B cell (primary cell): Measurements from ENCODE around the gene KAZN. TPM values are rescaled to one million over a fixed set of nuclear protein-coding genes. Genes with fewer than 3 reads are reported as not detected.

Experiments used
- ATAC-seq: fragments of 200-7000 bp; cut with Tn5 transposase; one replicate; pipeline ENCODE4 v1.10.0; 2021; ENCODE audit warnings: low read depth, mild to moderate bottlenecking, moderate number of reproducible peaks, moderate library complexity
- CTCF ChIA-PET: fragments of 350-600 bp; sonication (Branson Sonifier 250); formaldehyde crosslinking; loops from one replicate; lab custom pipeline; 2021; ENCODE audit warnings: antibody characterized with exemption, inconsistent platforms; lab: Charles Lee
- POLR2A ChIA-PET: fragments of 350-600 bp; sonication (Branson Sonifier 250); formaldehyde crosslinking; loops from one replicate; lab custom pipeline; 2021; ENCODE audit warnings: antibody characterized with exemption; lab: Charles Lee
- DNase-seq: peaks from one replicate; pipeline ENCODE4 v3.0.0; 2013
- H2AFZ ChIP-seq: 2 replicates; pipeline ENCODE4 v1.6.1; 2012; ENCODE audit warnings: mild to moderate bottlenecking, low read depth, low read length; ENCODE audit not compliant: insufficient read depth, poor library complexity, severe bottlenecking
- H3K27ac ChIP-seq, 2 donors: 1 replicate in 1 of 2; 2 replicates in 1 of 2; pipeline ENCODE4 v1.5.1; 2012 to 2013; ENCODE audit warnings: low read length in 2 of 2, mild to moderate bottlenecking in 2 of 2, moderate library complexity in 1 of 2
- H3K27me3 ChIP-seq, 4 experiments: fragments of 200-600 bp in 1 of 4; sonication (generic) in 1 of 4; replicated peaks in 1 of 4; 1 replicate in 2 of 4; 2 replicates in 2 of 4; pipeline versions ENCODE4 v1.6.1 to v1.7.0; 2013 to 2016; ENCODE audit warnings: low read length in 3 of 4, mild to moderate bottlenecking in 2 of 4, mixed read lengths in 1 of 4, moderate library complexity in 1 of 4; ENCODE audit not compliant: insufficient read depth in 4 of 4, control insufficient read depth in 3 of 4; ENCODE audit errors: control extremely low read depth in 1 of 4
- H3K36me3 ChIP-seq, 2 experiments: replicated peaks in 1 of 2; 1 replicate in 1 of 2; 2 replicates in 1 of 2; pipeline versions ENCODE4 v1.6.1 to v1.7.1; 2013; ENCODE audit warnings: low read length in 1 of 2; ENCODE audit not compliant: insufficient read depth in 2 of 2, control insufficient read depth in 1 of 2; ENCODE audit errors: control extremely low read depth in 1 of 2, extremely low read depth in 1 of 2
- H3K4me1 ChIP-seq, 2 donors: fragments of 200-600 bp in 1 of 2; sonication (generic) in 1 of 2; 1 replicate in 1 of 2; 2 replicates in 1 of 2; pipeline versions ENCODE4 v1.5.1 to v1.6.1; 2013 to 2017; ENCODE audit warnings: low read length in 2 of 2; ENCODE audit not compliant: control insufficient read depth in 2 of 2, insufficient read depth in 2 of 2
- H3K4me2 ChIP-seq: replicated peaks from 2 replicates; pipeline ENCODE3; 2012; ENCODE audit warnings: mild to moderate bottlenecking, low read depth, low read length; ENCODE audit not compliant: poor library complexity, severe bottlenecking
- H3K4me3 ChIP-seq, 5 experiments: fragments of 200-600 bp in 1 of 5; sonication (generic) in 1 of 5; 1 replicate in 3 of 5; 2 replicates in 2 of 5; pipeline versions ENCODE4 v1.5.1 to v1.7.0; 2011 to 2016; ENCODE audit warnings: low read length in 4 of 5, mild to moderate bottlenecking in 4 of 5, low read depth in 2 of 5, control low read depth in 1 of 5, moderate library complexity in 1 of 5; ENCODE audit not compliant: insufficient read depth in 1 of 5; ENCODE audit errors: control extremely low read depth in 1 of 5, extremely low read depth in 1 of 5
- H3K79me2 ChIP-seq: fragments of 200-600 bp; sonication (generic); one replicate; pipeline ENCODE4 v1.6.0; 2016; ENCODE audit warnings: low read length; ENCODE audit not compliant: control insufficient read depth, insufficient read depth
- H3K9ac ChIP-seq: fragments of 200-600 bp; sonication (generic); 2 replicates; pipeline ENCODE4 v1.6.1; 2017; ENCODE audit warnings: mild to moderate bottlenecking, low read length, moderate library complexity
- H3K9me3 ChIP-seq, 3 donors: one replicate each; pipeline versions ENCODE4 v1.6.1 to v1.7.1; 2013; ENCODE audit warnings: low read length in 2 of 3; ENCODE audit not compliant: control insufficient read depth in 2 of 3, insufficient read depth in 1 of 3; ENCODE audit errors: control extremely low read depth in 1 of 3
- H4K20me1 ChIP-seq: 2 replicates; pipeline ENCODE4 v1.6.0; 2012; ENCODE audit warnings: mild to moderate bottlenecking, low read length; ENCODE audit not compliant: insufficient read depth, control insufficient read depth, poor library complexity, severe bottlenecking
- H3K27ac Mint-ChIP-seq: one replicate; pipeline ENCODE4 v1.8.0; 2021; ENCODE audit warnings: mixed read lengths
- H3K27me3 Mint-ChIP-seq: one replicate; pipeline ENCODE4 v1.8.0; 2021; ENCODE audit warnings: mixed read lengths
- H3K4me1 Mint-ChIP-seq: one replicate; pipeline ENCODE4 v1.8.0; 2021; ENCODE audit warnings: mixed read lengths
- H3K4me3 Mint-ChIP-seq: one replicate; pipeline ENCODE4 v1.8.0; 2021; ENCODE audit warnings: mixed read lengths
- H3K9me3 Mint-ChIP-seq: one replicate; pipeline ENCODE4 v1.8.0; 2022; ENCODE audit warnings: mixed read lengths; ENCODE audit not compliant: insufficient read depth
- EZH2 ChIP-seq: IDR thresholded peaks from 2 replicates; pipeline ENCODE4 v1.6.1; 2012; ENCODE audit warnings: borderline replicate concordance, low read depth, mild to moderate bottlenecking, moderate library complexity, low read length; ENCODE audit not compliant: insufficient read depth, poor library complexity, severe bottlenecking
- WGBS: methylation state at CpG from one replicate; pipeline ENCODE4 v1.1.5; 2013; ENCODE audit warnings: missing lambda C conversion rate; ENCODE audit not compliant: insufficient coverage; 5-methylcytosine and 5-hydroxymethylcytosine counted together
- intact Hi-C: fragments of 100-400 bp; cut with micrococcal nuclease; formaldehyde crosslinking; loops from one replicate; pipeline ENCODE4 v1.10.0; 2022
- polyA plus RNA-seq: library from polyadenylated mRNA; depleted of rRNA; stranded (reverse); fragments of >200 nt; gene quantifications from 2 replicates; pipeline ENCODE4 v1.2.3, GENCODE V29; 2012
- total RNA-seq, 2 donors: library from RNA; stranded (reverse); fragments of 120-200 nt in 1 of 2; gene quantifications; 1 replicate in 1 of 2; 2 replicates in 1 of 2; pipeline versions ENCODE4 v1.2.3 to v1.2.4, GENCODE V29; 2013 to 2022
- TF ChIP-seq, protein P1 (sequence below): fragments of 200-600 bp; IDR thresholded peaks from one replicate; pipeline ENCODE4 v1.8.0; 2022; ENCODE audit warnings: antibody characterized with exemption, mild to moderate bottlenecking

KAZN gene
- total and polyA plus RNA-seq, 2 donors (not counting 1 experiment from before 2014, with no cell fraction given), result 0.13 to 0.39 TPM

GRCh38 chr1:14745001-14745720 is 146.7 kb downstream of the KAZN start:
- Mint-ChIP-seq H3K27ac (no peak overlapping the region), H3K4me3 (no peak overlapping the region), H3K27me3 (peaks cover 24% of the 10 kb centered on the region), H3K9me3 (no peaks in the 10 kb centered on the region), H3K4me1 (peaks cover 3% of the 10 kb centered on the region)
- no peaks in the 10 kb centered on the region for H3K4me1 ChIP-seq
- no peak overlapping the region for H3K9ac ChIP-seq
- no peak overlapping the region for H3K4me3 ChIP-seq
- WGBS, result 92% methylated on average over 2 of the region's 9 CpGs
- ChIA-PET POLR2A (no interaction called here), CTCF (interaction anchor here (0.5 kb wide), 1 partner anchor 813 kb away, joined by 3 read pairs; no protein-coding TSS in a partner anchor)
- no peak for ATAC-seq
- H3K79me2 ChIP-seq, result no peaks in the 10 kb centered on the region
- TF ChIP-seq, protein P1, sequence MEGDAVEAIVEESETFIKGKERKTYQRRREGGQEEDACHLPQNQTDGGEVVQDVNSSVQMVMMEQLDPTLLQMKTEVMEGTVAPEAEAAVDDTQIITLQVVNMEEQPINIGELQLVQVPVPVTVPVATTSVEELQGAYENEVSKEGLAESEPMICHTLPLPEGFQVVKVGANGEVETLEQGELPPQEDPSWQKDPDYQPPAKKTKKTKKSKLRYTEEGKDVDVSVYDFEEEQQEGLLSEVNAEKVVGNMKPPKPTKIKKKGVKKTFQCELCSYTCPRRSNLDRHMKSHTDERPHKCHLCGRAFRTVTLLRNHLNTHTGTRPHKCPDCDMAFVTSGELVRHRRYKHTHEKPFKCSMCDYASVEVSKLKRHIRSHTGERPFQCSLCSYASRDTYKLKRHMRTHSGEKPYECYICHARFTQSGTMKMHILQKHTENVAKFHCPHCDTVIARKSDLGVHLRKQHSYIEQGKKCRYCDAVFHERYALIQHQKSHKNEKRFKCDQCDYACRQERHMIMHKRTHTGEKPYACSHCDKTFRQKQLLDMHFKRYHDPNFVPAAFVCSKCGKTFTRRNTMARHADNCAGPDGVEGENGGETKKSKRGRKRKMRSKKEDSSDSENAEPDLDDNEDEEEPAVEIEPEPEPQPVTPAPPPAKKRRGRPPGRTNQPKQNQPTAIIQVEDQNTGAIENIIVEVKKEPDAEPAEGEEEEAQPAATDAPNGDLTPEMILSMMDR, result no peak
- no peak for TF ChIP-seq EZH2
- H4K20me1 ChIP-seq, result no peaks in the 10 kb centered on the region
- no peak for DNase-seq
- intact Hi-C loops, result no loop called here
- peaks cover 0 to 7% (median 0%) of the 10 kb centered on the region in 4 experiments for H3K27me3 ChIP-seq
- H3K9me3 ChIP-seq, result no peaks in the 10 kb centered on the region
- no peak overlapping the region for H2AFZ ChIP-seq
- H3K36me3 ChIP-seq, result no peaks in the 10 kb centered on the region
- H3K27ac ChIP-seq, result no peak overlapping the region
- no peak overlapping the region for H3K4me2 ChIP-seq

DNA sequence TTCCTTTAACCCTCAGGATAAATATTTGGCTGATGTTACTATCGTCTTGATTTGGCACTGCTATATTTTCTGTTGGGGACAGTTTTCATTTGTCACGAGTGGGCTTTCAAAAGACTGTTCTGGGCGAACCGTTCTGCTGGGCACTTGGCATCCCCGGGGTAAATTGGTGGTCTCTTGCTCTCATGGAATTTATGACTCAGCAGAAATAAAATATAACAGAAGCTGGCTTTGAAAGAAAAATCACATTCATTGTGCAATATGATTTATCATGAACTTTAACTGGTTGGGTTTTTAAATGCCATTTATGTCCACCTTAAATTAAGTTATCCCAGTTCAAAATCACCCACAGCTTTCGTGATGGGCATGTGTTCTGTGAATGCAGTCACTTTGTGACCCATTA is 147.3 kb downstream of the KAZN start:
- Histone ChIP-seq H3K27me3 (peaks cover 0 to 5% (median 0%) of the 10 kb centered on the region in 4 experiments), H3K9ac (no peak overlapping the region), H3K9me3 (no peaks in the 10 kb centered on the region), H2AFZ (no peak overlapping the region), H4K20me1 (no peaks in the 10 kb centered on the region), H3K4me2 (no peak overlapping the region), H3K27ac (no peak overlapping the region), H3K4me1 (no peaks in the 10 kb centered on the region), H3K4me3 (no peak overlapping the region), H3K36me3 (no peaks in the 10 kb centered on the region), H3K79me2 (no peaks in the 10 kb centered on the region)
- peaks cover 21% of the 10 kb centered on the region for H3K27me3 Mint-ChIP-seq
- H3K9me3 Mint-ChIP-seq, result no peaks in the 10 kb centered on the region
- POLR2A ChIA-PET, result no interaction called here
- DNase-seq (no peak), ATAC-seq (no peak)
- H3K27ac Mint-ChIP-seq, result no peak overlapping the region
- no peak for TF ChIP-seq EZH2
- TF ChIP-seq, protein P1, result no peak
- intact Hi-C loops, result no loop called here
- CTCF ChIA-PET, result interaction anchor here (0.5 kb wide), 1 partner anchor 814 kb away, joined by 3 read pairs; no protein-coding TSS in a partner anchor
- no peak overlapping the region for H3K4me3 Mint-ChIP-seq
- no peaks in the 10 kb centered on the region for H3K4me1 Mint-ChIP-seq
- 93% methylated on average over 3 of the region's 6 CpGs for WGBS
